ENCODE data around the gene OGFOD2.

OGFOD2 gene

DNA sequence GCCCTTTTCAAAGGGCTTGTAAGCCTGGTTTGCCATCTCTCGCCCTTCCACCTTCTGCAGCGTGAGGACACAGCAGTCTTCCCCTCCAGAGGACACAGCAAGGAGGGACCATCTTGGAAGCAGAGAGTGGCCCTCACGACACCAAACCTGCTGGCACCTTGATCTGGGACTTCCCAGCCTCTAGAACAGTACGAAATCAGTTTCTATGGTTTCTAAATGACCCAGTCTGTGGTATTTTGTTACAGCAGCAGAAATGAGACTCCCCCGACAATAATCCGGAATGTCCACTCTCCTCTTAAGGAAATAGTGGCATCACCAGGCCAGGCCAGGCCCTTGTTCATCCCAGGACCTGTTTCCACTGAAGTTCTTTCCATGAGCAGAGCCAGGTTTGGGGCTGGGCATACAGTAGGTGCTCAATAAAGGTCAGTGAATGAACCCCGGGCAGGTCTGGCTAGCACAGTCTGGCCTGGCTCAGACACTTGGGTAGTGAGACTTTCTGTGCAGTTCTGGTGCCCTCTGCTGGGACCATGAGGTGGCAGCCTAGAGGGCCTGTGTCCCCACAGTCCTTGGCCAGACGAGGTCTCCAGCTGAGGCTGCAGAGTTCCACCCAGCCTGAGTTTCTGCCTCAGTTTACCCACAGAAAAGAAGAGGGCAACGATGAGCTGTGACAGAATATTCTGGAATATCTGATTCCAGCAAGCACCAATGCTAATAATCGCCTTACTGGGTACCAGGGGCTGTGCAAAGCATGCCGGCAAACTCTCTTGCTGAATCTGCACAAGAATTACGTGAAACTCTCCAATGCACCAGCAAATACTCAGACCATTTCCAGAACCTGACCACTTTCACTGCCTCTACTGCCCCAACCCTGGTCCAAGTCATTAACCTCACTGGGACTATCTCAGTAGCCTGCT is 22.8 kb upstream of the OGFOD2 start:
- peak; percentile 67 for DNase-seq

DNA sequence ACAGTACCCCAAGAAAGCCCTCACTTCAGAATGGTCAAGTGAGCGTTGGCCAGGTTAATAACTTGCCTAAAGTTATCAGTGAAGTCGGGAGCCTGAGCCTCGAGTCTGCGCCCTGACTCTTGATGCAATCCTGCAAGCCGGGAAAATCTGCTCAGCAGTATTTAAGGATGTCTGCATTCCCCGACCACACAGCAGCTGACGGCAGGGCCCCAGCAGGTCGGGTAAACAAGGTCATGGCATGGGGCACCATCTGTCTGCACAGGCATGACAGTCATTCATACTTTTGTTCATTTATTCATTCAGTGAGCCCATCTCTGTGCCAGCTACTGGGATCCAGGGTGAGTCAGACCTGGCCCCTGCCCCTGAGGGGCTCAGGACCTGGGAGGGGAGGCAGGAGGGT is 19.9 kb upstream of the OGFOD2 start:
- DNase-seq, result no peak

DNA sequence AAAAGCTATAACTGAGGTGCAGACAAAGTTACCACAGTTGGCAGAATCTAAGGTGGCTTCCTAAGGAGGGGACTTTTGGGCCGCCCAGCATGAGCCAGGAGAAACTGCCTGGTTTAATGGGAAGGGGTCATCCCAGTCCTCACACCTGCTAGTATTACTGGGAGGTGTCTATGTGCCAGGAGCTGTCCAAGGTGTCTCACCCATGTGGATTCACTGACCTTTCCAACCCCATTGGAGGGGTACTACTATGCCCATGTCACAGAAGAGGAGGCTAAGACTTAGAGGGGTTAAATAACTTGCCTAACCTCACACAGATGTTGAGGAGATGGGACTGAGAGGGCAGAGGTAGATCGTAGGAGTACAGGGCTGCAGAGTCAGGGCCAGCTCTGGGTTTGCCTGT is 19.0 kb upstream of the OGFOD2 start:
- no peak for DNase-seq

DNA sequence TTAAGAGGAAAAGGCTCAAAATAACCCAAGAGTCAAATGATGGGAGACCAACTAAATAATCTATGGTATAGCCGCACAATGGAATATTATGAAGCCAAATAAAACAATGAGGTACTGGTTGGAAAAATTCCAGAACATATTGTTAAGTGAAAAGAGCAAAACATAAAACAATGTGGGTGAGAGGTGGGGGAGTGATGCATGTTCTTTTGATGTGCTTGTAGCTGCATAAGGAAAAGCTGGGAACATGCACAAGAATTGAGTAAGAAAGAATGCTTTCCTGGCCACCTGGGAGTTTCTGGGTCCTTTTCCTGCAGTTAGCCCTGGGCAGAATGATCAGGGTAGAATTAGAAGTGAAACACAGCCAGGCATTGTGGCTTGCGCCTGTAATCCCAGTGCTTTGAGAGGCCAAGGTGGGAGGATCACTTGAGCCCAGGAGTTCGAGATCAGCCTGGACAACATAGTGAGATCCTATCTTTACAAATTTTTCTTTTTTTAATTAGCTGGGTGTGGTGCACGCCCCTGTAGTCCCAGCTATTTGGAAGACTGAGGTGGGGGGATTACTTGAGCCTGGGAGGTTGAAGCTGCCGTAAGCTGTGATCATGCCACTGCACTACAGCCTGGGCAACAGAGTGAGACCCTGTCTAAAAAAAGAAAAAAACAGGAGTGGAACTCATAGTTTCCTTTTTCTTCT is 16.7 kb upstream of the OGFOD2 start:
- DNase-seq, result no peak

DNA sequence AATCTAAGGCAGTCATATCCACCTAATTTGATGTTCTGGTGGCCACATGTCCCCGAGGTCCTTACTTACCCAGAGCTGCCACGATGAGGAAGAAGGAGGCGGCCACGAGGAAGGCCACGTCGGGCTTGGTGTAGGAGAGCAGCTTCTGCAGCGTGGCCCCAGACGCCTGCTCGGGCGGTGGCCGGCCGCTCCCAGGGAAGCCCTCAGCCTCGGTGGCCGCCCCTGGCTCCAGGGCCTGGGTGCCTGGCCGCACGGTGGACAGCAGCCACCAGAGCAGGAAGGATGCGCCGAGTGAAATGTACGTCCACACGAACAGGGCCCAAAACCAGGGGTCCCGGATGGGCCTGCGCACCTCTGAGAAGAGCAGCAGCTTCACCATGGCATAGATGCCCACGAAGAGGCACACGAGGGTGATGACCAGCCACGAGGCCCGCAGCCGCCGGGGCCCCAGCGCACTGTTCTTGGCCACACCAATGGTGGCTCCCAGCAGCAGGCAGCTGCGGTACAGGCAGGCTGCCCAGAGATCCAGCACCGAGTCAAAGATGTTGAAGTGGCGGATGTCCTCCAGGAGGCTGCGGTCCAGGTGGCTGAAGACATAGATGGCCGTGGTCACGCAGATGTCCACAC is 15.4 kb upstream of the OGFOD2 start:
- DNase-seq, result no peak

DNA sequence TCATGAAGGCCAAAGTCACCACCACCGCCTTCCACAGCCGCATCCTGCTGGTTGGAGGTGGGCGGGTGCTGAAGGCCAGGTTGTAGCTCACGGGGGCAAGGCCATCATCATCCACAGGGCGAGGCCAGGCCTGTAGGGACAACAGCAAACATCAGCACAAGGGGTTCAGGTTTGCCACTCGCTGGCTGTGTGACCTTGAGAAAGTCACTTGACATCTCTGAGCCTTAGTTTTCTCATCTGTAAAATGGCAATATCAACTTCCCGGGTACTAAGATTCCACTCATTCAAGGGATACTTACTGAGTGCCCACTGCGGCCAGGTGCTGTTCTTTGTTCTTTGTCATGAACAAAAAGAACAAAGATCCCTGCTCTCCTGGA is 14.9 kb upstream of the OGFOD2 start:
- no peak for DNase-seq

DNA sequence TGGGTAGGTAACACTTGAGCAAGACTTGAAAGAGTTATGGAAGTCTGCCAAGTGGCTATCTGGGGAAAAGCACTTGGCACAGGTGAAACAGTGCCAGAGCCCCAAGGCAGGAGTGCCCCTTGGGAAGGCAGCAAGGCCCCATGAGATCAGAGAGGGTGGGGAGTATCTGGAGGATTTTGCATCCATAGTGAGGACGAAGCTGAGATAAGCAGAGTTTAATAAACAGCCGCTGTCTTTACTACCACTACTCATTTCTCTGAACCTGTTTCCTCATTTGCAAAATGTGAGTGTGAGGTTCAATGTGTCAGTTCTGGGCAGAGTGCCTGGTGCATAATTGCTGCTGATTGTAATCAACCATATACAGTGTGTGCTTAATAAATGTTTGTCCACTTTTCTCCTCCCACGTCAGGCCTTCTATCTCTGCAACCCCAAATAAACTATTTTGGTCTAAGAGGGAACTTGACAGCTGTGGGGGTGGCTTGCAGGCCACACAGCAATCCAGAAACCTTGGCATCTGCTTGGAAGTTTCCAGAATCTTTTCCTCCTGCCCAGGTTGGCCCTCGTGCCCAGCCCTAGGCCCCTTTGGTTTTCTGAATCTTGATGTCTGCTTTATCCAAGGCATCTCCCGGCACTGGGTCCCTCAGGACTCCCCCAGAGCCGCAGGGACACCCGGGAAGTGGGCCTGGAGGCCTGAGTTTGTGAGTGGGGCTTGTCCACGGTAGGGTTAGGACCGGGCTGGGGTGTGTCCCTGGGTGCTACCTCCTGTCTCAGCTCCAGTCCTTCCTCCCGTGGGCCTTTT is 13.3 kb upstream of the OGFOD2 start:
- DNase-seq, result no peak

DNA sequence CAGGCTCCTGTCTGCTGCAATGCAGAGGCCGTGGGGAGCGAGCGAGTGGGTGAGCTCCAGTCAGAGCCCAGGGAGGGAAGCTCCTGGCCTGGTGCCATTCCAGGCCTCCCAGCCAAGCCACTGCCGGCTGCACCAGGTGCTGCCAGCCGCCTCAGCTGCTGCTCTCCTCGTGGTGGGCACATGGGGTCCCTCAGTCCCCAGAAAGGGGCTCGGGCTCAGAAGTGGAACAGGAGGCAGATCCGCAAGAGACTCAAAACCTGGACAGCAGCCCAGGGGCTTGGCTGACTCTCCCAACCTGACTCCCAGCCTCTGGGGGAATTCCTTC is 11.1 kb upstream of the OGFOD2 start:
- DNase-seq, result no peak

DNA sequence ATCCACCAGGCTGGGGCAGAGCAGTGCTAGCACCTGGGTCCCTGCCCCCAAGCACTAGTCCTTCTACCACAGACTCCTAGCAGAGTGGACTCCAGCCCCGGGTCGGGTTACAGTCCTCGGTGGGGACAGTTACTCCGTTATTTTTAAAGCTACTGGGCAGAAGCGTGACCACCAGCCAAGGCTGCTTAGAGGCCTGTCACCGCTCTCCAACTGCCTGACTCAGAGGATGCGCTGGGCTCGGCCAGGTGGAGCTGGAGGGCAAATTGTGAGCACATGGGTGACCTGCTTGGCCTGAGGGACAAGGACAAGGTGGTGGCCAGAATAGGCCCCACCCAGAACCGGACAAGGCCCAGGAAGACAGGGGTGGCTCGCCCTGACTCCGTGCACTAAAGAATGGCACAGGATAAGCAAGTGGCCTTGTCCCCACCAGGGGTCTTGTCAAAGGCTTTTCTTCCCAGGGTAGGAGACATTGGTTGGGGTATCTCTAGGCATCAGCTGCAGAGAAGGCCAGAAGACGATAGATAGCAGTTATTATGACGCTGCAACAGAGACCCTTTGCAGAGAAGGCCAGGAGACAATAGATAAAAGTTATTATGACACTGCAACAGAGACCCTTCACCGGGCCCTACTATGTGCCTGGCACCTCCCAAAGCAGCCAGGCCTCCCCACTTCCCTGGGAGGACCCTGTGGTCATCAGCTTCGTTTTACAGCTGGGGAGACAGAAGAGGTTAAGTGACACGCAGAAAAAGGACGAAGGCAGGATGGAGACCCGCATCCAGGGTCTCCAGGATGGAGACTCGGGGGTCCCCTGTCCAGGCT is 10.4 kb upstream of the OGFOD2 start:
- no peak for DNase-seq

DNA sequence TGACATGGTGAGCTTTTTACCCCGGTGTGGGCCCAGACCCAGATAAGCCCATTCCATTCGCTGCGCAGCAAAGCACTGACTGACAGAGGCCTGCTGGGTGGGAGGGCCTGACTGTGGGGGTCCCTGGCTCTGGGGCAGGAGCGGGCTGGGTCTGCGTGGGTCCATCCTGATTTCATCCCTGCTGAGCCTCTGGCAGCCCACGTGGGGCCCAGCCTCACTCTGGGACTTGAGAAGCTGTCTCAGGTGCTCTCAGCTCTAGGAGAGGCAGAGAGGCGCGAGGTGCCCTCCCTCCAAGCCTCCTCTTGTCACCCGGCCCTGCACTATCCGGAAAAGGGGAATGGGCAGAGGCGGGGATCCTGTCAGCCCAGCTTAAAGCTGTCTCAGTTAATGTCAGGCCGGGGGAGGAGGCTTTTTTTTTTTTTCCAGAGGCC is 9.7 kb upstream of the OGFOD2 start:
- DNase-seq, result no peak

DNA sequence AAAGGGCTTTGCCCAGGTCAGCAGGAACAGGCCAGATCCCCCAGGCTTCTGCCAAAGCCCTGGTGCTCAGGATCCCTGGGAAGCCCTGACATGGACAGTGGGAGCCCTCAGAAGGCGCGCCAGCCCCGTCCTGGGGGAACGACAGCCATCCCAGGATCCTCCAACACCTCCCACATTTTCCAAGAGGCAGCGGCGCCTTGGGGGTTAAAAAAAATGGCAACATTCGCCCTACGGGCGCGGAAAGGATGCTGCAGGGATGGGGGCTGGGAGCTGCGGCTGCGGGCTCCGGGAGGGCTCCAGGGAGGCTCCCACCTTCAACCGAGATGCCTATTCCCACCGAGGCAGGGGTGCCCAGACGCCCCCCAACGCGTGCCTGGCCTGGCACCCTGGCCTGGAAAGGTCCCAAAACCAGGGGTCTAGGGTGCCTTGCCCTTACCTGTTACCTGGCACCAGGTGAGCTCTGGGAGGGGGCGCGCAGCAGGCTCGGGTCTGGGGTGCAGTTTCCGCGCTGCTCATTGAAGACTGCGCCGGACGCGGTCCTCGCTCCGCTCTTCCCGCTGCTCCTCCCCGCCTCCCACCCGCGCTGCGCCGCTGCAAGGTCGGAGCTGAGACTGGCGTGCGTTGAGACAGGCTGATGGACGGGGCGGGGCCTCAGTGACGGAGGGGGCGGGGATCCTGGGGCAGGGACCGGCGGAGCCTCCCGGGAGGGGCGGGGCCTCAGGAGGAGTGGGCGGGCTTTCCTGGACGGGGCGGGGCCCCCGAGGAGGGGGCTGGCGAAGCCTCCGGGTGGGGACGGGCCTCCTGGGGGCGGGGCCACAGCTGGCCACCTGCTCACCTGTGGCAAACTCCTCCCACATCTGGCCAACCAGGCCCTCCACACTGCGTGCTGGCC is 8.9 kb upstream of the OGFOD2 start, which contains the start of gene ABCB9:
Gene ABCB9 (minus strand): TSS at position 613 of the 892 bp plus-strand sequence. CDS start 6,228 bp downstream, outside the sequence.
- peak; percentile 99 for DNase-seq

DNA sequence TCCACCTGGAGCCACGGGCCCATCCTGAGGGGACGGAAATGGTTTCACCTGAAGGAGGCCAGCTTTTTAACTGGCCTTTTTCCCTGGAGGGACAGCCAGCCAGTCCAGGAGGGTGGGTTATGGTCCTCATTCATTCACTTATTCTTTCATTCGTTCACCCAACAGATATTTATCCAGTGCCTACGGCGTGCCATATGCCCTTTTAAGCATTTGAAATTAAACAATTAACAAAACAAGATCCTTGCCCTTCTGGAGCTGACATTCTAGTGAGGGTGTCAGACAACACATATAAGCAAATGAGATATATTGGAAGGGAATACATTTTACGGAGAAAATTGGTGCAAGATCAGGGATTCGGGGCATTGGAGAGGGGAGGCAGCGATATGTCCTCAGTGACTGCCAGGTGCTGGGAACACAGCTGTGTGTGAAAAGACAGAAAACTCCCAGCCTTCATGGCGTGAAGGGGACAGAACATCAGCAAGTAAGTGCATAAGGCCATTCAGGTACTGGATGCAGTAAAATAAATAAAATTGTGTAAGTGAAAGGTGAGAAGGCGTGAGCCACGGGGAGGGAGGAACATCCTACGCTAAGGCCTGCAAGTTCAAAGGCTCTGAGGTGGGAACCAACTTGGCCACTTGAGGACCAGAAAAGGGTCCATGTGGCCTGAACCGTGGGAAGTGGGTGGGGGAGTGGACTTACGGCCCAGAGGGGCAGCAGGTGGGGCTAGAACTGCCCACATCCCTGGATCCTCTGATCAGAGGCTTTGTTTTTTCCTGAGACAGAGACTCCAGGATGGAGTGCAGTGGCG is 8.1 kb upstream of the OGFOD2 start:
- peak; percentile 43 for DNase-seq

DNA sequence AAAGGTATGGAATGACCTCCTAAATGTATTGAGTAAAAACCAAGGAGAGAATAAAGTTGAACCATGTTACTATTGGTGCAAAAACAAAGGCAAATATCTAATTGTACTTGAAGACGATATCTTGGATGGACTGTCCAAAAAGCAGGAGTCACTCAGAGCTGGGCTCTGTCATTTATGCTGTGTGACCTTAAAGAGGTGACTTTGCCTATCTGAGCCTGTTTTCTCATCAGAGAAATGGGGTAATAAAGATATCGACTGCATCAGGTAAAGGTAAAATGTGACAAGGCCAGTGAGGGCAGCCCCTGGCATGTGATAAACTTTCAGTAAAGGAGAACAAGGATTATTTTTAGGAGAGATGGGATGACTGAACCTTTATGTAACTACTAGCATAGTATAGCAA is 6.9 kb upstream of the OGFOD2 start:
- no peak for DNase-seq

DNA sequence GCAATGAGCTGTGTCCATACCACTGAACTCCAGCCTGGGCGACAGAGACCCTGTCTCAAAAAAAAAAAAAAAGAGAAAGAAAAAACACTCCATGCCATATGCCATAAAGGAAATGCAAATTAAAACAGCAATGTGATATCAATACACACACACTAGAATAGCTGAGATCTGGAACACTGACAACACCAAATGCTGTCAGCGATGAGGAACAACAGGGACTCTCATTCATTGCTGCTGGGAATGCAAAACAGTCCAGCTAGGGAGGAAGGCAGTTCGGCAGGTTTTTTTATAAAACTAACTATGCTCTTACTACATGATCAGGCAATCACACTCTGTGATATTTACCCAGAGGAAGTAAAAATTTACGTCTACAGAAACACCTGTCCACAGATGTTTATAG is 5.4 kb upstream of the OGFOD2 start:
- DNase-seq, result peak; percentile 25

DNA sequence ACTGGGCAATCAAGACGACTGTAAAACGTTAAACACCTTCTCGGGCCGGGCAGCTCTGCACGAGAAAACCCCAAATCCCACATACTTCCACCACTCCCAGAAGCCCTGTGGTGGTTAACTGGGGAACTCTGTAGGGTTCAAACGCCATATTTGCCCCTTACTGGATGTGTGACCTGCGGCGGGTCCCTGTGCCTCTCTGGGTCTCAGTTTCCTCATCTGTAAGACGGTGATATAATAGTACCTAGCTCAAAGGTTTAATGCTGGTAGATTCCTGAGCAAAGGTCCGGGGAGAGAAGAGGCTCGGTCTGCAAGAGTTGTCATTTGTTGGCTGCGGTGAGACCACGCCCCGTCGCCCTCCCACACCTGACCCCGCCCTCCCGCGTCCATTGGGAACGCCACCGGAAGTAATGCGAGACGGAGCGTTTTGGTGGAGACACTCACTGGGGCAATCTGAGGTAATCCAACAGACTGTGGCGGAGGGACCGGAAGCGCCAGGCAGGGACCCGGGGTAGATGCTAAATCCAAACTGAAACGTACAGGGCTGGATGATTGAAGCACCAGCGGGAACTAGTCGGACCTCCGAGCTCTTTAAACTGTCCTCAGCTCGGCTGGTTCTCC is 661 bp upstream of the OGFOD2 start:
- peak; percentile 98 for DNase-seq

DNA sequence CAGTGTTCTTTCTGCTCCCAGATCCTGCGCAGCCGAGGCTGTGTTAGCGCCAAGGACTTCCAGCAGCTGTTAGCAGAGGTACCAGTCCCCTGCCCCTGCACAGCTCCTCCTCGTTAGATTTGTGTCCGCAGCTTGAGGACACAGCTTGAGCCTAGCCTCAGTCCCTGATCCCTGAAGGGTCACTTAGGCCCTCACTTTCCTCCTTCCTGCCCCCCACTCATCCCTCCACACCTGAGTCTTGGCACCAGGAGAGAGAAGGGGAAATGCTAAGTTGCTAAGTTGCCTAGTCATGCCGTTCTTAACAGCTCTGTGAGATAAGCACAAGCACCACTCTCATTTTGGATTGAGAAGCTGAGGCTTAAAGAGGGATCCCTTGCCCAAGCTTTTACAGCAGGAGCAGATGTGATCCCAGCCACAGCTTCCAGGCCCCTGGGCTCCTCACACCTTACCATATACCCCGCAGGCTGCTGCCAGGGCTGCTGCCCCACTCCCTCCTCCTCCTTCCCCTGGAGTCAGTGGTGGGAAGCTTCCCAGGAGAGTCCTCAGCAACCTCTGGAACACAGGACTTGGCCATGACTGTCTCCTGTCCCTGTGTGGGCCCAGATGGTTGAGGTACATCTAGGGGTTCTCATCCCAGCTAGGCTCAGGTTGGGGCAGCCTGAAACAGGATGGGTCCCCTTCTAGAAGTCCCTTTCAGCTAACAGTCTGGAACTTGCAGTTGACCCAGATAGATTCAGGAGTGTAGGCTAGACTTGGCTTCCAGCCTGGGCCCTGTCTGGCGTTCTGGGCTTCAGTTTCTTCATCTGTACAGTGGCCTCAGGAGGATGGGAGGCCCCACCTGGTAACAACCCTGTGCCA is 975 bp downstream of the OGFOD2 start:
- DNase-seq, result no peak

DNA sequence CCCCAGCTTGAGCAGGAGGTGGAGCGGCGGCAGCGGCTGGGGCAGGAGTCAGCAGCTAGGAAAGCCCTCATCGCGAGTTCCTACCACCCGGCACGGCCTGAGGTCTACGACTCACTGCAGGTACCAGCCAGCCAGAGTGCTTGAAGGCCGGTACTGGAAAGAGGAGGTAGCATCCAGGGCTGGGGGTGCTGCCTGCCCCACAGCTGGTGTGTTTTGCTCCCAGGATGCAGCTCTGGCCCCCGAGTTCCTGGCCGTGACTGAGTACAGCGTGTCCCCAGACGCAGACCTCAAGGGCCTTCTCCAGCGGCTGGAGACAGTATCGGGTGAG is 1.6 kb downstream of the OGFOD2 start:
- no peak for DNase-seq

DNA sequence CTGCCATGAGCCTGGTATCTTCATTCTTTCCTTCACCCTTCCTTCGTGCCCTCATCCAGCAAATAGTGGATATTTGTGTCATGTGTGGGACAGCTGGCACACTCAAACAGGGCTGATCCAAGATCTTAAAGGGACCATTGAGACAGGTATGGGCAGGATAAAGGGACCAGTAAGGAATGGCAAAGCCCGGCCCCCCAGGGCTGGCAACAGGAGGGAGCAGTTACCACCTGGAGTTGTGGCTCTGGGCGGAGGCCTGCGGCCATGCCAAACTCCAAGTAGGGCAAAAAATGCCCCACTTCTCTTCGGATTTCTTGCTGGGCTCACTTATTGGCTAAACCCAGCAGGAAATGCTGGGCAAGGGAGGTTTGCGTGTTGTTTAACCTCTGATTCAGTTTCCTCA is 2.1 kb downstream of the OGFOD2 start:
- DNase-seq, result no peak

All from NCI-H510A treated with DMSO at 0.1 percent for 48 hours (cell line).